Parathyroid adenoma (tissue), 2 donors: Measurements from ENCODE around the gene CDH5.
A peak's percentile ranks its signal among the peaks of the same experiment; 100 is the strongest.

Source experiments
- H2AFZ ChIP-seq: fragments of 300-600 bp; sonication (generic); one replicate; pipeline ENCODE4 v1.7.0; 2017; ENCODE audit warnings: antibody characterized with exemption, mild to moderate bottlenecking
- H3K27ac ChIP-seq: fragments of 300-600 bp; sonication (generic); one replicate; pipeline ENCODE4 v1.7.0; 2017
- H3K27me3 ChIP-seq: fragments of 300-600 bp; sonication (generic); one replicate; pipeline ENCODE4 v1.7.0; 2017; ENCODE audit warnings: low read length; ENCODE audit not compliant: control insufficient read depth, insufficient read depth
- H3K36me3 ChIP-seq: fragments of 300-600 bp; sonication (generic); one replicate; pipeline ENCODE4 v1.7.0; 2017; ENCODE audit warnings: low read length; ENCODE audit not compliant: control insufficient read depth, insufficient read depth
- H3K4me1 ChIP-seq: fragments of 300-600 bp; sonication (generic); one replicate; pipeline ENCODE4 v1.7.0; 2017; ENCODE audit warnings: control low read depth
- H3K4me2 ChIP-seq: fragments of 300-600 bp; sonication (generic); one replicate; pipeline ENCODE4 v1.7.0; 2017; ENCODE audit warnings: low read length
- H3K4me3 ChIP-seq: fragments of 300-600 bp; sonication (generic); one replicate; pipeline ENCODE4 v1.7.0; 2017; ENCODE audit warnings: low read depth, low read length
- H3K79me2 ChIP-seq: fragments of 300-600 bp; sonication (generic); one replicate; pipeline ENCODE4 v1.7.0; 2017; ENCODE audit warnings: control low read depth
- H3K9ac ChIP-seq: fragments of 300-600 bp; sonication (generic); one replicate; pipeline ENCODE4 v1.7.0; 2017; ENCODE audit warnings: mild to moderate bottlenecking
- H3K9me3 ChIP-seq: fragments of 300-600 bp; sonication (generic); one replicate; pipeline ENCODE4 v1.7.0; 2017; ENCODE audit warnings: low read length; ENCODE audit not compliant: control insufficient read depth
- CTCF ChIP-seq: fragments of 300-600 bp; sonication (generic); IDR thresholded peaks from one replicate; pipeline ENCODE4 v1.7.0; 2017; ENCODE audit warnings: antibody characterized with exemption, mild to moderate bottlenecking
- donor health status: primary hyperparathyroidism.

Gene CDH5

GRCh38 chr16:66369055-66369592 lies 2.6 kb downstream of the CDH5 start:
- Histone ChIP-seq H3K4me1 (peaks cover 3% of the 10 kb centered on the region), H2AFZ (no peak overlapping the region), H3K9ac (no peak overlapping the region), H3K27ac (peak overlapping the region; percentile 19), H3K4me3 (no peak overlapping the region), H3K27me3 (no peaks in the 10 kb centered on the region), H3K79me2 (no peaks in the 10 kb centered on the region), H3K9me3 (no peaks in the 10 kb centered on the region), H3K4me2 (no peak overlapping the region), H3K36me3 (no peaks in the 10 kb centered on the region)
- no peak for TF ChIP-seq CTCF

GRCh38 chr16:66370786-66371684 lies 4.5 kb downstream of the CDH5 start:
- Histone ChIP-seq H3K27me3 (no peaks in the 10 kb centered on the region), H3K79me2 (no peaks in the 10 kb centered on the region), H3K4me2 (no peak overlapping the region), H3K36me3 (no peaks in the 10 kb centered on the region), H2AFZ (no peak overlapping the region), H3K9me3 (no peaks in the 10 kb centered on the region), H3K27ac (no peak overlapping the region), H3K9ac (no peak overlapping the region), H3K4me1 (no peaks in the 10 kb centered on the region), H3K4me3 (no peak overlapping the region)
- TF ChIP-seq CTCF = no peak

GRCh38 chr16:66372078-66372897 lies 5.8 kb downstream of the CDH5 start:
- Histone ChIP-seq H3K4me3 (no peak overlapping the region), H3K4me1 (no peaks in the 10 kb centered on the region), H3K4me2 (no peak overlapping the region), H3K27me3 (no peaks in the 10 kb centered on the region), H3K79me2 (no peaks in the 10 kb centered on the region), H3K9ac (no peak overlapping the region), H3K36me3 (no peaks in the 10 kb centered on the region), H3K27ac (no peak overlapping the region), H2AFZ (no peak overlapping the region), H3K9me3 (no peaks in the 10 kb centered on the region)
- no peak for TF ChIP-seq CTCF

- H3K36me3 ChIP-seq = no peaks in the 10 kb centered on the region
- no peak overlapping the region for H3K4me3 ChIP-seq
- no peak for TF ChIP-seq CTCF
- no peaks in the 10 kb centered on the region for H3K27me3 ChIP-seq
- no peak overlapping the region for H3K4me2 ChIP-seq
- no peak overlapping the region for H3K9ac ChIP-seq
- H3K27ac ChIP-seq = no peak overlapping the region
- no peaks in the 10 kb centered on the region for H3K4me1 ChIP-seq
- no peaks in the 10 kb centered on the region for H3K79me2 ChIP-seq
- no peak overlapping the region for H2AFZ ChIP-seq
- no peaks in the 10 kb centered on the region for H3K9me3 ChIP-seq
Observed at GRCh38 chr16:66372898-66373155, 6.3 kb downstream of the CDH5 start.
